NCI-H1048 (cell line): Measurements from ENCODE around the gene ID2.

Source experiments
- DNase-seq: peaks from one replicate; lab custom pipeline; 2025; lab: John Stamatoyannopoulos, UW

ID2 gene

GRCh38 chr2:8648441-8649213 lies 33.2 kb upstream of the ID2 start:
- DNase-seq = no peak

GRCh38 chr2:8649718-8650117 lies 32.1 kb upstream of the ID2 start:
- no peak for DNase-seq

GRCh38 chr2:8650256-8650655 lies 31.6 kb upstream of the ID2 start:
- no peak for DNase-seq

GRCh38 chr2:8652774-8653426 lies 29.0 kb upstream of the ID2 start:
- DNase-seq = no peak

- DNase-seq = no peak
Measured at GRCh38 chr2:8653485-8653884, 28.4 kb upstream of the ID2 start.

- no peak for DNase-seq
Measured at GRCh38 chr2:8654041-8654440, 27.8 kb upstream of the ID2 start.

GRCh38 chr2:8654483-8654882 lies 27.4 kb upstream of the ID2 start:
- no peak for DNase-seq

- no peak for DNase-seq
Measured at GRCh38 chr2:8656160-8656641, 25.7 kb upstream of the ID2 start.

- no peak for DNase-seq
Measured at GRCh38 chr2:8656811-8657210, 25.0 kb upstream of the ID2 start.

- no peak for DNase-seq
Measured at GRCh38 chr2:8657423-8658062, 24.3 kb upstream of the ID2 start.

- DNase-seq = no peak
Measured at GRCh38 chr2:8658064-8658862, 23.6 kb upstream of the ID2 start.

- no peak for DNase-seq
Measured at GRCh38 chr2:8659092-8659734, 22.6 kb upstream of the ID2 start.

- no peak for DNase-seq
Measured at GRCh38 chr2:8659735-8660492, 21.9 kb upstream of the ID2 start.

- no peak for DNase-seq
Measured at GRCh38 chr2:8661235-8661634, 20.6 kb upstream of the ID2 start.

GRCh38 chr2:8661736-8662135 lies 20.1 kb upstream of the ID2 start:
- no peak for DNase-seq

- no peak for DNase-seq
Measured at GRCh38 chr2:8662239-8662879, 19.5 kb upstream of the ID2 start.

- DNase-seq = no peak
Measured at GRCh38 chr2:8663997-8664396, 17.9 kb upstream of the ID2 start.

GRCh38 chr2:8666581-8666980 lies 15.3 kb upstream of the ID2 start:
- no peak for DNase-seq

- DNase-seq = no peak
Measured at GRCh38 chr2:8667896-8668512, 13.9 kb upstream of the ID2 start.
